Left ventricle myocardium superior (tissue), 1 donor: ENCODE measurements around the gene UBE2L6. TPM values are rescaled to one million over a fixed set of nuclear protein-coding genes. Genes with fewer than 3 reads are reported as not detected.

Experiments used
- ATAC-seq: fragments of 200-7000 bp; cut with Tn5 transposase; one replicate; pipeline ENCODE4 v1.9.1; 2020; ENCODE audit warnings: mild to moderate bottlenecking, moderate library complexity
- DNase-seq: peaks from one replicate; pipeline ENCODE4 v3.0.0-alpha.2; 2020
- intact Hi-C: fragments of 100-400 bp; cut with micrococcal nuclease; formaldehyde crosslinking; loops from one replicate; pipeline ENCODE4 v1.11.0; 2022
- long read RNA-seq: library from polyadenylated mRNA; unstranded; transcript quantifications from one replicate; pipeline ENCODE4 v2.0.0, GENCODE V29; 2021
- total RNA-seq: library from RNA; stranded (reverse); fragmentation: NEBNext Ultra II Directional; extraction: Animal tissue kit (Norgen Biotek cat#: 25700); gene quantifications from one replicate; pipeline ENCODE4 v1.2.1, GENCODE V29; 2021
- donor health status: DM: no; HTN: yes; CAD: no; lungs with severe emphysema.

UBE2L6 gene
- 18.0 TPM for total RNA-seq
- long read RNA-seq, transcript UBE2L6-201 (4 exons, 1,354 nt) = major isoform, 18 of 20 reads
- long read RNA-seq, partial matches to known transcripts = 1 of 20 reads
- long read RNA-seq, other reads (novel, unspliced or antisense) = 0 of 20 reads

- ATAC-seq (peak; percentile 88), DNase-seq (peak; percentile 92)
- intact Hi-C loops = loop anchor here (5.0 kb wide), 1 partner anchor 75 kb away; no protein-coding TSS in a partner anchor
These were observed at the start of gene UBE2L6 for GRCh38 chr11:57567515-57568329. Gene UBE2L6, minus strand, starts transcription at chr11:57567672. Its CDS starts 61 bp downstream, at chr11:57567611.

GRCh38 chr11:57616595-57616994, 49.1 kb upstream of the UBE2L6 start:
- DNase-seq (no peak), ATAC-seq (no peak)
- intact Hi-C loops = no loop called here

GRCh38 chr11:57615308-57615707, 47.8 kb upstream of the UBE2L6 start:
- ATAC-seq (no peak), DNase-seq (no peak)
- intact Hi-C loops = no loop called here

GRCh38 chr11:57614234-57614772, 46.8 kb upstream of the UBE2L6 start:
- ATAC-seq (no peak), DNase-seq (no peak)
- intact Hi-C loops = no loop called here

- DNase-seq (no peak), ATAC-seq (no peak)
- intact Hi-C loops = no loop called here
These were observed 42.7 kb upstream of the UBE2L6 start for GRCh38 chr11:57610170-57610569.

GRCh38 chr11:57605028-57605420, 37.6 kb upstream of the UBE2L6 start:
- intact Hi-C loops = no loop called here
- ATAC-seq = no peak
- DNase-seq = no peak

- ATAC-seq = no peak
- intact Hi-C loops = no loop called here
- no peak for DNase-seq
These were observed 37.0 kb upstream of the UBE2L6 start for GRCh38 chr11:57604296-57605027.

- DNase-seq (no peak), ATAC-seq (no peak)
- intact Hi-C loops = no loop called here
These were observed 33.8 kb upstream of the UBE2L6 start for GRCh38 chr11:57601297-57601696.

- intact Hi-C loops = no loop called here
- DNase-seq (no peak), ATAC-seq (no peak)
These were observed 31.9 kb upstream of the UBE2L6 start for GRCh38 chr11:57599381-57599780.

GRCh38 chr11:57598831-57599155, 31.3 kb upstream of the UBE2L6 start:
- DNase-seq (no peak), ATAC-seq (no peak)
- intact Hi-C loops = no loop called here

- intact Hi-C loops = no loop called here
- DNase-seq (peak; percentile 91), ATAC-seq (peak; percentile 97)
These were observed 30.7 kb upstream of the UBE2L6 start for GRCh38 chr11:57597916-57598830.

- DNase-seq = peak; percentile 77
- intact Hi-C loops = no loop called here
- peak; percentile 86 for ATAC-seq
These were observed 30.0 kb upstream of the UBE2L6 start, which contains the start of gene SERPING1 for GRCh38 chr11:57597461-57597915. Gene SERPING1, plus strand, starts transcription at chr11:57597685. Its CDS starts 586 bp downstream, at chr11:57598271.

- no peak for ATAC-seq
- intact Hi-C loops = no loop called here
- DNase-seq = no peak
These were observed 28.9 kb upstream of the UBE2L6 start for GRCh38 chr11:57596266-57596885.

- DNase-seq (no peak), ATAC-seq (no peak)
- intact Hi-C loops = no loop called here
These were observed 20.7 kb upstream of the UBE2L6 start for GRCh38 chr11:57588046-57588710.

- DNase-seq (no peak), ATAC-seq (no peak)
- intact Hi-C loops = no loop called here
These were observed 19.3 kb upstream of the UBE2L6 start for GRCh38 chr11:57586711-57587245.

GRCh38 chr11:57585301-57585700, 17.8 kb upstream of the UBE2L6 start:
- DNase-seq (no peak), ATAC-seq (no peak)
- intact Hi-C loops = no loop called here

- intact Hi-C loops = no loop called here
- no peak for ATAC-seq
- no peak for DNase-seq
These were observed 16.9 kb upstream of the UBE2L6 start for GRCh38 chr11:57584341-57584740.

GRCh38 chr11:57574061-57574460, 6.6 kb upstream of the UBE2L6 start:
- DNase-seq (no peak), ATAC-seq (no peak)
- intact Hi-C loops = no loop called here
